ENCODE measurements around the gene LRRC72.
"Not testable (repeated sequence)": the region's sequence is repeated elsewhere in the genome, so short reads cannot be mapped to it uniquely, and the experiment has no call there.

The LRRC72 gene

DNA sequence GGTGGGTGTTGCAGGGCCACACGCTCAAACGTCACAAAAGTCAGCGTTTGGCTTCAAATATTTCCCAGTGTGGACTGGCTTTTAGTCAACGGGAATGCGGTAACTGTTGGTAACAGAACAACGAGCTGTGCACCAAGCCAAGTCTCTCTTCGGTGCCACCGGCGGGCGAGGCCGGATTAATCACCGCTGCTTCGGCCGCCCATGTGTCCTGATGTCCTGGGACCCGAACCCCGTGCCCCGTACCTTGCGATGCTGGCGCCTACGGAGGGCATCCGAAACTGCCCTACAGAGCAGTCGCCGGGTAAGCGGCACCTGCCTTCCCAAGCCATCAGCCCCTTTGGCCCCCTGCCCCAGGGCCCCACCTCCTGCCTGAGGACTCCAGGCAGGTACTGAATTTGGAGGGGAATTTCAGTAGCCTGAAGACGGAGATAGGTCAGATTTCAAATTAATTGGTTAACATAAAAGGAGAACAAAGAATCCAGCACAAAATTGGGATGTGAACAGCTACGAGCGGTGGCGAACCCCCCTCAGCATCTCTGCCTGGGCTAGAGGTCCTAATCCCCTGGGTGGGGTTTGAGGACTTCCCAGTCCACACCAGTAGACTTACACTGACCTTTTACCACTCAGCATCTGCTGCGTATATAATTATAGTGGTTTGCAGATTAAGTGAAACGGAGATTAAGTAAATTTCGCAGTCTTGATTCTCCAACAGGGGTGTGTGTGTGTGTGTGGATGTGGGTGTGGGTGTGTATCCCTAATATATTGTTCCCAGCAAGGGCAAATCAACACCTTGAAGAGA is at the start of gene LRRC72:
TSS of gene LRRC72 (plus strand) at position 84 of the 799 bp plus-strand sequence. CDS start at position 212, 128 bp downstream.
- DNase-seq (ENCODE audit: low spot score) = no peak

DNA sequence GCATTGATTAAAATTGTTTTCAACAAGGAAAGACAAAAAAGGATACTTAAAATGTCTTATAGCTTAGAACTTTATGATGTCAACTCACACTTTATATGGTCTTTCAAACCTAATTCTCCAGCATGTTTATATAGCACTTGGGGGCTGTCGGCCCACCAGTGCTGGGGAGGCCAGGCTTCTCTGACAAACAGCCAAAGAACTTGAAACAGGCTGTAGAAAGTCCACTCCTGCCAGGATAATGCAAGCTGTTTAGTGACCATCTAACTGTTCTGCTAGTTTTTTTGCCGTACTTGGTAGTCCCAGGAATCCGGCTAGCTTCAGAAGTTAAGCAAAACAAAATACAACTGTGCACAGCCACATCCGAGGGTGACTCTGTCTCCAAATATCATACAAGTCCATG is 47.5 kb upstream of the LRRC72 start:
- no peak for DNase-seq (ENCODE audit: low spot score)

DNA sequence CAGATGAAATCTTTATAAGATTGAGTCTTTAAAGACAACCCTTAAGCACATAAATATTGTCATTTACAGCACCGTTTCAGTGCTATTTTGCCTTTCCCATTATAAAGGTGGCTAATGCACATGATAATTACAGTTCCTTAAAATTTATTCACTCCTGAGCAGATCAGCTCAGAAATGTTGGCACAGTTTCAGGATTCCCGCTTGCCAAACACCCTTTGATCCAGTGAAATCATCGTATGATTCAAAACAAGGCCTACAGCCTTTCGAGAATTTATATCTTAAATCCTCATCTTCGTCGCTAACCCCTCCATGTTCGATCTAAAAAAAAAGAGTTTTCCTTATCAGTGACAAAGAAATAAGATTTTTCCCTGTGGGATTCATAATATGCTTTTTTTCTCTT is 47.0 kb upstream of the LRRC72 start:
- no peak for DNase-seq (ENCODE audit: low spot score)

DNA sequence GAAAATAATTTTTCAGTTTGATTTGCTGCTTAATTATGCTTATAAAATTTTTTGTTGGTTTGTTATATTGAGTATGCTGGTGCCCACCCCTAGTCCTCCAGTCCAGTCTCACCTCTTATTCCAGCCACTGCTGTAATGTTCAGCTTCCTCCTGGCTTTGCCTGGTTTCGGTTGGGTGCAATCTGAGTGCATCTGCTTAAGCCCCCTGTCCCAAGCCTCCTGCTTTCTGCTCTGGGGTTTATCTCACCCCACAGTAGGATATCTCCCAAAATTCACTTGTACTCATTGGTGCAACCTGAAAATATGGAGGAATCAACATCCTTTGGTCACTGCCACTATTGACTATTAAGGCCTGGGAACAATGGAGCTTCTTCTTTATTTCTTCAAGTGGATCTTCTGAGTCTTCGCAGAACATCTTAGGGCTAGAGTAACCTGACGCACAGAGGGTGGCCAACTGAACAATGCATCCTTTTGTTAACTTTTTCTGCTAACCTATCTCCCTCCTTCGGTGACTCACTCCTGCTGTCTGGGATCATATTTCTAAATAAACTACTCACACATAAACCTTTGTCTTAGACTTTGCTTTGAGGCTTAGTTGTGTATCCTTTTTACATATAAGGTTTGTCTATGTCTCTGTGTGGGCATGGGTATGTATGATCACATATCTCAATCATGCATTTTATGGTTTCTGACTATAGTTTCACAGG is 42.0 kb upstream of the LRRC72 start:
- DNase-seq (ENCODE audit: low spot score) = peak; percentile 87

DNA sequence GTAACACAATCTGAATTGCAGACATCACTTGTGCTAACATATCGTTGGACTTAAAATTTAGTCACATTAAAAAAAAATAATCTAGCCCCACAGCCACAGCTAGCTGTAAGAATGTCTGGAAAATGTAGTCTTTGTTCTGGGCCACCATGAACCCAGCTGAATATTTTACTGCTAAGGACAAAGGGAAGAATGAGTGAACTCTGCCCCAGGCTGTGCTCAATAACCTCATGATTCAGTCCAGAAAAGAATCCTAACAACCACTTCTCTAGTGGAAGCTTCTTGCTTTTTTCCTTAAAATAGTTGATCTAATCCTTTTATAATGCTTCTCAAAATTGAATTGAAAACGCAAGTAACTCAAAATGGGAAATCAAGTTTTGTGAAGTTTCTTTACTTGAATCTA is 35.5 kb upstream of the LRRC72 start:
- DNase-seq (ENCODE audit: low spot score) = peak; percentile 19

DNA sequence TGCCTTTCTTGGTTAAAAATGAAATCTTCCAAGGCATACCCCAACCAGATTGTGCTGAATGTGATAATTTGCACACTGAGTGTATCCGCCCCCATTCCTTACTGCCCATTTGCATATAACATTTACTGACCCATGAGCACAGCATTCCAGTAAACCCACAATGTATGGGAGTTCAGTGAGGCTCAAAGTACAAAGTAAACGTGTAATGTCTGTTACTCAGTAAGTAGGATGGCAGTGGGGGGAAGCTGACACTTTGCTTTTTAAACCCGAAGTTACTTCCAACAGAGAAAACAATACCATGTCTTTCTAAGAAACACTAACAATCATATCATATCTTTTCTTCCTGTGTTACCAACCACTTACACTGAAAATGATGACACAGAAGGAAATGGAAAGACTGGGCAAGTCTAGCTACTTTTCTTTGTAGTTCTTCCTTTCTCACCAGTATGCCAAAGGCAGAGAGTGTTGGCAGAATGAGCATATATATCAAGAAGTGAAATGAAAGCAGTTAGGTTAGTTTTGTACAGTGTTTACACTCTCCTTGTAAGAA is 34.0 kb upstream of the LRRC72 start:
- peak; percentile 40 for DNase-seq (ENCODE audit: low spot score)

DNA sequence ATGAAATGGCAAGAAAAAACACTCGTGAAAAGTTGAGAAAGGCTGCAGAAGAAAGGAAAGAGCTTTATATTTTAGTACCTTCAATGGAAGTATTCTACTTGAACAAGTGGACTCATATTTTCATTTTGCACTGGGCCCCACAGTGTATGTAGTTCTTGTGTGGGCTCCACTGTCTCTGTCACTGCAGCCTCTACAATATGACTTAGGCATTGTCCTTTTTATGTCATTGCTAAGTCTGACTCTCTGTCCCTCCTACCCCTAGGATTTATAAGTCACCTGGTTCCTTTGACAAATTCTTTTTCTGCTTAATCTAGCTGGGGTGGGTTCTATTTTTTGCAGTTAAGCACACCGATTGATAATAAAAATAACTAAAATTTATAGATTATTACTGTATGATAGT is 33.4 kb upstream of the LRRC72 start:
- no peak for DNase-seq (ENCODE audit: low spot score)

DNA sequence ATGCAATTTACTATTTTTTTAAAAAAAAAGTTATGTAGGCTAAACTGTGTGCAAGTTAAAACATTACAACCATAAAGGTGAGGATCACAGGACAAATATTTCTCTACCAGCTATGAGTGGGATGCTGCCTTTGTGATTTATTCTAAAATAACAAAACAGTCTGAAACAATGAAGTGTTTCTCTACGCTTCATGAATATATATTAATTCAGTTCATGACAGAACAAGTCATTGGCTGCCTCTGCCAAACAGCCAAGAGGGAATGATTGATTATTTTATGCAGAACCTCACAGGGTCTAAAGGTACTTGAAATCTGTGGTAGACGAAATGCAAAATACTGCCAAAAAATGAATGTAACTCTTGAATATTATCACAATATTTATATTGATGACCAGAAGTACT is 32.1 kb upstream of the LRRC72 start:
- DNase-seq (ENCODE audit: low spot score) = no peak

DNA sequence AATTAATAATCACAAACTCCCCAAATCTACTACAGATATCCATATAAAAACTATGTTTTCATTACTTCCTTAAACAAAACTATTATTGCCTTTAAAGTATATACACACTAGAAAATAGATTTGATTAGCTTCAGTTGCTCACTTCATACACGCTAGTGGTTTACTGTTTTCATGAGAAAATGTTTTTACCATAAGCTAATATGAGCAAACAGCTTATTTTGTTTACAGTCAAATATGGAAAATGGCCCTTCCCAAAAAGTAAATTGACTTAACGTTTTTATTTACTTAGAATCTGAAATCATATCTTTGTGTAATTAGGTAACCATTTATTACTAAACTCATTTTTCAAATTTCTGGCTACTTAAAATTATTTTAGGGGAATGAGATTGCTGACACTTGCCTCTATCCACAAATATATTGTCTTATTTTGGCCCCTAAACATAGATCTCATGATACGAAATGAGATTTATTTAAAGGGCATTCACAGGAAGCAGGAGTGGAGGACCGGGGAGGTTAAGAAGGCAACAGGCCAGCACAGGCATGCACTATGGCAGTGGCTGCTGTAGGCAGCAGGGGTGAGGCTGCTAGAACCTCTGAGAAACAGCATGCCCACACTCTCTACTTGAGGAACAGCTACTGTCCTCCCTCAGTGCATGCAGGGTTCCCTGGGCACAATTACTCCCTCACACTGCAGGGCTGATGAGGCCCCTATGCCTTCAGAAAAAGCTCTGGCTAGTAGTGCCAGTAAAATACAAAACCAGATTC is 31.5 kb upstream of the LRRC72 start:
- DNase-seq (ENCODE audit: low spot score) = no peak

DNA sequence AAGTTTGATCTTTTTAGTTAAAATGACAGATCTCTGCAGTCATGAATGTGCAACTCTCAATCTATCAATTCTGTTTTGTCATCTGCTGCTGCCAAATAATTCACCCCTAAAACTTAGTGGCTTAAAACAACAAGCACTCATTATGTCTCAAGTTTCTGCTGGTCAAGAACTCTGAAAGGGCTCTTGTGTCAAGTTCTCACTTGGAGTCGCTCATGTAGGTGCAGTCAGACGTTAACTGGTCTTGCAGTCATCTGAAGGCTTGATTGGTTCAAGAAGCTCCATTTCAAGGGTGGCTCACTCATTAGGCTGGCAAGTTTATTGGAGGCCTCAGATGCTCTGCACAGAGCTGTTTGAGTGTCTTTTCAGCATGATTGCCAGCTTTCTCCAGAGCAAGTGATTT is 28.5 kb upstream of the LRRC72 start:
- no peak for DNase-seq (ENCODE audit: low spot score)

DNA sequence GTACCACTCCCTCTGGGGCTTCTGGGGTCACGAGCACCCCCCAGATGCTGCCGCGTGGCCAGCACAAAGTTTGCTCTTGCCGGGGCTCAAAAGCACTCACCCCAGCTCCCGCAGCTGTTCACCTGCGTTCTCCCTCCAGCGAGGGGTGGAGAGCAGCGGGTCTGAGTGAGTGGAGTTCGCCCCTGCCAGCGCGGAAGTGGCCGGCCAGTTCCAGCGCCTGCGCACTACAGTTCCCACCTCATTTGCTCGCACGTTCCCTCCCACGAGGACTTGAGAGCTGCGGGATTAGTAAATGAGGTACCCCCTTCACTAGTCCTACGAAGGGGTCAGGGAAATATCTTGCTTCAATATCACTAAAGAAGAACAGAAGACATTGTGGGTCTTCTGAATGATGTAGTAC is 24.3 kb upstream of the LRRC72 start:
- DNase-seq (ENCODE audit: low spot score) = no peak

DNA sequence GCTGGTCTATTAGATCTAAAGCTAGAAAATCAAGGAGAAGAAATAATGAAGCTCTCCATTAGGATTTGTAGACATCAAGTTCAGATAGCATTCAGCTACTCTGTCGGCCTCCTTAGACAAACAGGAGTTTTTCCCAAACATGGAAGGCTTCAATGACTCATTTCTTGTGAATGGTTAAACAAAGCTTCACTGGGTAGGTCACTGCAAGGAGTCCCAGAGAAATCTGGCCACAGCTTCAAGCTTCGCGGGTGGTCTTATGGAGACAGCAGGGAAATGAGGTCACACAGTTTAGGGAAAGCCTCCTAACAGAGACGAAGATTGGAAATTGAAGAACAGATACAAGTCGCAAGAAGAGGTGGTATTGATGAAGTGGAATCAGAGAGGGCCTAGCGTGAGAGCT is 22.6 kb upstream of the LRRC72 start:
- DNase-seq (ENCODE audit: low spot score) = no peak

DNA sequence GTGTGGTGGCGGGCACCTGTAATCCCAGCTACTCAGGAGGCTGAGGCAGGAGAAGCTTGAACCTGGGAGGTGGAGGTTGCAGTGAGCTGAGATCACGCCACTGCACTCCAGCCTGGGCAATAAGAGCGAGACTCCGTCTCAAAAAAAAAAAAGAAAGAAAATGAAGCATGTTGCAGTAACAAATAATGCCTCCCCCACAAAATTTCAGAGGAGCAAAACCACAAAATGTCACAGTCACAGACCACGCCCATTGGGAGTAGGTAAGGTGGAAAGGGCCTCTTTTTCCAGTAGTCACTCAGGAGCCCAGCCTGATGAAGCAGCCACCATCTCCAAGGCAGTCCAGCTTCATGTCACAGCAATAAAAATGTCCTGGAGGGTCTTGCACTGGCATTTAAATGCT is 20.2 kb upstream of the LRRC72 start:
- DNase-seq (ENCODE audit: low spot score) = not testable (repeated sequence)

DNA sequence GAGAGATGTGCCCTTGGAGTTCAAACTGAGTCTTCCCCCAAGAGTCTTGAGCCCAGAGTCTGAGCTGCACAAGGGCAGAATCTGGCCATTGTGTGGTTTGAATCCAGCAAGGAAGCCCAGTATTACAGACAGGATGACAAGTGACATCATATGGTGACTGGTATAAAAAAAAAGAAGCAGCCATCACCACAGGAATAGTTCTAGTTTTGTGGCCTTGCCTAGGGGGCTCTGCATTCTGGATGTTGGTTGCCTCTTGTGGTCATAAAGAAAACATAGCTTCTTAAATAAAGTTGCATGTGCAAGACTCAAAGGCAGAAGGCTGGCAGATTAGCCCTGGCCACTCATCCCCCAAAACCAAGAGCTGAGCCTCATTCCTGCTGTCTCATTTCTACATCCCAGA is 16.8 kb upstream of the LRRC72 start:
- DNase-seq (ENCODE audit: low spot score) = no peak

DNA sequence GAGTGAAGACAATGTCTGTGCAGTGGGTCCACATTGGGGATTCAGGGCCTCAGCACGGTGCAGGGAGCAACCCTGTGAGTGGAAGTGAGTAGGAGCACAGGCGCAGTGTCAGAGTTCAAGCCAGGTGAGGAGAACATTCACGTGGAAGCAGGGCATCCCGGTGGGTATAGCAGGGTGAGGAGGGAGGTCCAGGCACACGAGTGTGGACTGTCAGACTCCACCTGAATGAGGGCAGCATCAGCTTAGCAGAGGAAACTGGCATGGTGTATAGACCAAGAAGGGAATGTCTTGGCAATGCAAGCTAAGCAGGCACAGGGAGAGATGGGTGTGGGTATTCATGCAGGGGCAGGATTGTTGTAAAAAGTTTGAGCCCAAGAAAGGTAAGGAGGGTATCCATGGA is 15.3 kb upstream of the LRRC72 start:
- no peak for DNase-seq (ENCODE audit: low spot score)

DNA sequence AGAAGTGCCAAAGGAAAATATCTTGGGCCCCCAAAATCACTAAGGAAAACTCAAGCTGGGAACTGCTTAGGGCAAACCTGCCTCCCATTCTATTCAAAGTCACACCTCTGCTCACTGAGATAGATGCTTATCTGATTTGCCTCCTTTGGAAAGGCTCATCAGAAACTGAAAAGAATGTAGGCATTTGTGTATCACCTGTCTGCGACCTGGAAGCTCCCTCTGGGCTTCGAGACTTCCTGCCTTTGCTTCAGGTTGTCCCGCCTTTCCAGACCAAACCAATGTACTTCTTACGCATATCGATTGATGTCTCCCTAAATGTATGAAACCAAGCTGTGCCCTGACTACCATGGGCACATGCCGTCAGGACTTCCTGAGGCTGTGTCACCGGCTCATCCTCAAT is 14.5 kb upstream of the LRRC72 start:
- no peak for DNase-seq (ENCODE audit: low spot score)

DNA sequence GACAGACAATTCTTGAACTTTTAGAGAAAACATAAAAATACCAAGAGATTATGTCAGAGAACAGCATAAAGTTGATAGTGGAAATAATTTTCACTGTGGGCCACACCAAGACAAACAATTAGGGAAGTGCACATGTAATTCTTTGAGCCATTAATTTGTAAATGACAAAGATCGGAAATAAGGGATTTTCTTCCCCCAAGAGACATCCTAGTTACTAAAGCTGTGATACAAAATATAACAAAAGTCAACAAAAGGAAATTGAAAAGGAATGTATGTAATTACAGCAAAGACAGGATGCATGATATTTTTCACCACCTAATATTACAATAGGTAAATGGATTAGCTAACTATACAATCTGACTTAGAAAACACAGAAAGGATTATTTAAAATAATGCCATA is 12.4 kb upstream of the LRRC72 start:
- DNase-seq (ENCODE audit: low spot score) = no peak

DNA sequence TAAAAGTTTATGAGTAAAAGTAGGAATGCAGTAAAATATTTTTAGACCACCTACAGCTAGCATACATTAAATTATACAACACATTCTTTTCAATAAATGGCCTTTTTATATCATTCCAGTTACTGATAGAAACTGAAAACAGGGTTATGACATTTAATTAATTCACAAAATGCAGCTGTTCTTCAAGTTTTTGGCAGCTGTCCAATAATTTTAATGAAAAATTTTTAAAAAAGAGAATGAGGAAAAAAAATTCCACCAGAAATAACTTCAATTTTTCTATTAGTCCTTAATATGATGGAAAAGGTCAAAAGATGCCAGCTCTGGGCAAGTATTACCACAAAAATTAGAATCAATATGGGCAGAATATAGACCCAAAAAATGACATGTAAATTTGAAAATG is 11.9 kb upstream of the LRRC72 start:
- no peak for DNase-seq (ENCODE audit: low spot score)

DNA sequence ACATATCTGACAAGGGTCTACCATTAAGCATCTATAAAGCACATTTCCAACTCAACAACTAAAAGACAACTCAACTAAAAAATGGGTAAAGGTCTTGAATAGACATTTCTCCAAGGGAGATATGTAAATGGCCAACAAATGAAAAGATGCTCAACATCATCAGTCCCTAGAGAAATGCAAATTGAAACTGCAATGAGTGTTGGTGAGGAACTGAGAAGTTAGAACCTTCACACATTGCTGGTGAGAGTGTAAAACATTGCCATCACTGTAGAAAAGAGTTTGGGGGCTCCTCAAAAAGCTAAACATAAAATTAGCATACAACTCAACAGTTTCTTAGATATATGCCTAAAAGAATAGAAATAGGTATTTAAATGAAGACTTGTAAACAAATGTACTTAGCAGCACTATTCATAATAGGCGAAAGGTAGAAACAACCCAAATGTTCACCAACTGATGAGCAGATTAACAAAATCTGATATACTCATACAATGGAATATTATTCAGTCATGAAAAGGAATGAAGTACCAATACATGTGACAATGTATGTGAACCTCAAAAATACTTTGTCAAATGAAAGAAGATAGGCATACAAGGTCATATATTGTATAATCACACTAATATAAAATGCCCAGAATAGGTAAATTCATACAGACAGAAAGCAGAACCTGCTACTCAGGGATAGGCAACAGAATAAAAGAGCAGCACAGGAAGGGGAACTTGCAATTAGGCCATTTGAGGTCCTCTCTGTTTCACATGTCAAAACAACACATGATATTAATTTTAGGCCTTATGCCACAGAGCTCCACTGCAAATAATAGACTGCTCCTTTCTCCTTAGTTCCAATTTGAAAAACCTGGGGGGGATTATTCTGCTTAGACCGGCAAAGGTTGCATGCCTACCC is 10.6 kb upstream of the LRRC72 start:
- DNase-seq (ENCODE audit: low spot score) = no peak

DNA sequence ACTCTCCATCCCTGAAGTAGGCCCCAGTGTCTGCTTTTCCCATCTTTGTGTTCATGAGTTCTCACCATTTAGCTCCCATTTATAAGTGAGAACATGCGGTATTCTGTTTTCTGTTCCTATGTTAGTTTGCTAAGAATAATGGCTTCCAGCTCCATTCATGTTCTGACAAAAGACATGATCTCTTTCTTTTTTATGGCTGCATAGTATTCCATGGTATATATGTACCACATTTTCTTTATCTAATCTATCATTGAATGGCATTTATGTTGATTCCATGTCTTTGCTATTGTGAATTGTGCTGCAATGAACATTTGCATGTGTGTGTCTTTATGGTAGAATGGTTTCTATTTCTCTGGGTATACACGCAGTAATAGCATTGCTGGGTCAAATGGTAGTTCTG is 6.6 kb upstream of the LRRC72 start:
- not testable (repeated sequence) for DNase-seq (ENCODE audit: low spot score)

DNA sequence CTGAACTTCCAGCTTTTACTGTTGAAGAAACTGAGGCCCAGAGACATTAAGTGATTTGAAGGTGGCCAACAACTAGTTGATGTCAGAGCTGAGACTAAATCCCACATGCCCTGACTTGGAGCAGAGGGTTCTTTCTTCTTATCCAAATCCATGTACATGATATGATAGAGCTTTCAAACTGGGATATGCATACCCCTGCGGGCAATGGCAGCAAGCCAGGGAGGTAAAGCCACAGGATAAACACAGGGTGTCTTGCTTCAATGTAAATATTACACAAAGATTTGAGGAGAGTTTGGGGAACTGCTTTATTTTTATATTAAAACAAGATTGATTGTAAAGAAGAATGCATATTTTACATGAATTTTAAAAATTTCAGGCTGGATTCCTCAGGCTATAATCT is 2.3 kb upstream of the LRRC72 start:
- no peak for DNase-seq (ENCODE audit: low spot score)

DNA sequence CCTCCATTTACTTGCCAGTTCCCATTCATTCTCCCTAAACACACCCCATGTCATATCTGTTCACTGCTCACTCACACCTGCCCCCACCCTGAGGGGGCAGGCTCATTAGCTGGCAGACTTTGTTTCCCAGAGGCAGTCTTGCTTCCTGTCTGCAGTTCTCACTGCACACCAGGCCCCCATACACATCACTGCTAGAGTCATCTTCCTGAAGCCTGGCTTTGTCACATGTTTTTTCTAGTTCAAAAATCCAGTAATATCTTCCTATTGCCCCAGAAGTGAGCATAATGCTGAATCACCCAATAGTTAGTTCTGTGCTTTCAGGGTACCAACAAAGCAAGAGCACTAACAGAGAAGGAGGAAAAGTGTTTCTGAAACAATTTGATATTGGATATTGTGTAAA is 1.9 kb downstream of the LRRC72 start:
- DNase-seq (ENCODE audit: low spot score) = no peak

All from LoVo (cell line).